ENCODE data around the gene CANX. TPM values are rescaled to one million over a fixed set of nuclear protein-coding genes. Genes with fewer than 3 reads are reported as not detected.
A peak's percentile ranks its signal among the peaks of the same experiment; 100 is the strongest.

Gene CANX
- polyA plus RNA-seq, 6 donors from 2014 or later = 170 to 216 (median 197) TPM

GRCh38 chr5:179724163-179724562 is 25.4 kb downstream of the CANX start:
- ATAC-seq (ENCODE audit: low read depth in 2 of 2) = no peak
- DNase-seq = no peak
- H3K27ac Mint-ChIP-seq = peak overlapping the region in 2 of 6 donors; percentile 3 to 80

GRCh38 chr5:179727106-179727505 is 28.3 kb downstream of the CANX start:
- DNase-seq (no peak), ATAC-seq (ENCODE audit: low read depth in 2 of 2) (no peak)
- Mint-ChIP-seq H3K36me3 (peaks cover 34 to 35% of the 10 kb centered on the region in 2 donors), H3K4me3 (no peak overlapping the region), H3K27me3 (no peaks in the 10 kb centered on the region), H3K27ac (peak overlapping the region in 4 of 6 donors; percentile 36 to 93 (median 62)), H3K4me1 (peaks cover 0 to 7% (median 0%) of the 10 kb centered on the region in 3 donors), H3K9me3 (no peaks in the 10 kb centered on the region)

More at GRCh38 chr5:179724163-179724562, 25.4 kb downstream of the CANX start:
- no peaks in the 10 kb centered on the region for H3K4me1 Mint-ChIP-seq
- no peak overlapping the region for H3K4me3 Mint-ChIP-seq
- no peaks in the 10 kb centered on the region for H3K27me3 Mint-ChIP-seq
- H3K36me3 Mint-ChIP-seq = peaks cover 35 to 36% of the 10 kb centered on the region in 2 donors
- H3K9me3 Mint-ChIP-seq = no peaks in the 10 kb centered on the region

- H3K4me1 Mint-ChIP-seq = peaks cover 5 to 22% (median 11%) of the 10 kb centered on the region in 3 donors
- no peaks in the 10 kb centered on the region for H3K9me3 Mint-ChIP-seq
- peak overlapping the region in 3 of 6 donors; percentile 7 to 63 (median 62) for H3K27ac Mint-ChIP-seq
- no peak for ATAC-seq (ENCODE audit: low read depth in 2 of 2)
- DNase-seq = no peak
- no peak overlapping the region for H3K4me3 Mint-ChIP-seq
- H3K36me3 Mint-ChIP-seq = peaks cover 17 to 20% of the 10 kb centered on the region in 2 donors
- no peaks in the 10 kb centered on the region for H3K27me3 Mint-ChIP-seq
These were observed 30.5 kb downstream of the CANX start for GRCh38 chr5:179729303-179729702.

- no peak for ATAC-seq (ENCODE audit: low read depth in 2 of 2)
- H3K9me3 Mint-ChIP-seq = no peaks in the 10 kb centered on the region
- H3K27me3 Mint-ChIP-seq = no peaks in the 10 kb centered on the region
These were observed 31.0 kb downstream of the CANX start for GRCh38 chr5:179729727-179730126.

GRCh38 chr5:179730356-179730755 is 31.6 kb downstream of the CANX start:
- peak overlapping the region in 1 of 8 donors; percentile 35 for H3K4me3 Mint-ChIP-seq

More at GRCh38 chr5:179729727-179730126, 31.0 kb downstream of the CANX start:
- H3K4me3 Mint-ChIP-seq = peak overlapping the region in 1 of 8 donors; percentile 35
- H3K27ac Mint-ChIP-seq = peak overlapping the region in 3 of 6 donors; percentile 7 to 65 (median 62)
- peaks cover 16 to 17% of the 10 kb centered on the region in 2 donors for H3K36me3 Mint-ChIP-seq
- no peak for DNase-seq
- H3K4me1 Mint-ChIP-seq = peaks cover 10 to 27% (median 15%) of the 10 kb centered on the region in 3 donors

GRCh38 chr5:179730852-179731251 is 32.1 kb downstream of the CANX start:
- Mint-ChIP-seq H3K4me3 (no peak overlapping the region), H3K36me3 (peaks cover 14 to 17% of the 10 kb centered on the region in 2 donors)

More at GRCh38 chr5:179730356-179730755, 31.6 kb downstream of the CANX start:
- ATAC-seq (ENCODE audit: low read depth in 2 of 2) (no peak), DNase-seq (no peak)
- Mint-ChIP-seq H3K36me3 (peaks cover 14 to 17% of the 10 kb centered on the region in 2 donors), H3K27me3 (no peaks in the 10 kb centered on the region), H3K4me1 (peaks cover 10 to 29% (median 17%) of the 10 kb centered on the region in 3 donors), H3K27ac (peak overlapping the region in 1 of 6 donors; percentile 17), H3K9me3 (no peaks in the 10 kb centered on the region)

GRCh38 chr5:179731791-179732411 is 33.1 kb downstream of the CANX start:
- Mint-ChIP-seq H3K9me3 (no peaks in the 10 kb centered on the region), H3K27me3 (no peaks in the 10 kb centered on the region), H3K4me3 (peak overlapping the region; percentile 80 to 94 (median 88)), H3K27ac (peak overlapping the region; percentile 39 to 96 (median 93)), H3K36me3 (peaks cover 7 to 13% of the 10 kb centered on the region in 2 donors), H3K4me1 (peaks cover 13 to 36% (median 18%) of the 10 kb centered on the region in 3 donors)
- ATAC-seq (ENCODE audit: low read depth in 2 of 2) (peak; percentile 0 to 1), DNase-seq (no peak)

More at GRCh38 chr5:179730852-179731251, 32.1 kb downstream of the CANX start:
- H3K27ac Mint-ChIP-seq = peak overlapping the region in 5 of 6 donors; percentile 26 to 91 (median 38)
- no peaks in the 10 kb centered on the region for H3K9me3 Mint-ChIP-seq
- H3K4me1 Mint-ChIP-seq = peaks cover 10 to 31% (median 17%) of the 10 kb centered on the region in 3 donors
- H3K27me3 Mint-ChIP-seq = no peaks in the 10 kb centered on the region
- DNase-seq (no peak), ATAC-seq (ENCODE audit: low read depth in 2 of 2) (no peak)

GRCh38 chr5:179732412-179732917 is 33.7 kb downstream of the CANX start, which contains the start of gene MAML1:
Gene MAML1, plus strand, starts transcription at chr5:179732822. Its CDS starts 291 bp downstream, at chr5:179733113.
- DNase-seq (peak; percentile 99), ATAC-seq (ENCODE audit: low read depth in 2 of 2) (peak; percentile 93 to 94)
- Mint-ChIP-seq H3K27me3 (no peaks in the 10 kb centered on the region), H3K9me3 (no peaks in the 10 kb centered on the region), H3K36me3 (peaks cover 2 to 7% of the 10 kb centered on the region in 2 donors), H3K27ac (peak within 1 kb of the TSS; percentile 74 to 96 (median 95)), H3K4me1 (peaks cover 17 to 41% (median 23%) of the 10 kb centered on the region in 3 donors), H3K4me3 (peak within 1 kb of the TSS; percentile 80 to 96 (median 92))

GRCh38 chr5:179732918-179733771 is 34.4 kb downstream of the CANX start:
- DNase-seq = no peak
- Mint-ChIP-seq H3K27me3 (no peaks in the 10 kb centered on the region), H3K27ac (peak overlapping the region; percentile 74 to 96 (median 95)), H3K4me1 (peaks cover 20 to 48% (median 29%) of the 10 kb centered on the region in 3 donors), H3K9me3 (no peaks in the 10 kb centered on the region), H3K4me3 (peak overlapping the region; percentile 80 to 96 (median 92)), H3K36me3 (peaks cover 0 to under 1% of the 10 kb centered on the region in 2 donors)
- peak; percentile 29 to 37 for ATAC-seq (ENCODE audit: low read depth in 2 of 2)

- Mint-ChIP-seq H3K36me3 (no peaks in the 10 kb centered on the region), H3K27ac (peak overlapping the region; percentile 74 to 96 (median 92)), H3K27me3 (no peaks in the 10 kb centered on the region), H3K9me3 (no peaks in the 10 kb centered on the region), H3K4me1 (peaks cover 26 to 54% (median 35%) of the 10 kb centered on the region in 3 donors), H3K4me3 (peak overlapping the region; percentile 80 to 96 (median 92))
- DNase-seq (no peak), ATAC-seq (ENCODE audit: low read depth in 2 of 2) (no peak)
These were observed 35.0 kb downstream of the CANX start for GRCh38 chr5:179733772-179734126.

GRCh38 chr5:179734536-179735164 is 35.9 kb downstream of the CANX start:
- no peaks in the 10 kb centered on the region for H3K9me3 Mint-ChIP-seq
- ATAC-seq (ENCODE audit: low read depth in 2 of 2) (no peak), DNase-seq (no peak)
- H3K4me3 Mint-ChIP-seq = peak overlapping the region; percentile 80 to 96 (median 86)
- H3K27ac Mint-ChIP-seq = peak overlapping the region; percentile 12 to 91 (median 52)
- peaks cover 0 to 4% of the 10 kb centered on the region in 2 donors for H3K36me3 Mint-ChIP-seq
- H3K27me3 Mint-ChIP-seq = no peaks in the 10 kb centered on the region
- peaks cover 33 to 62% (median 42%) of the 10 kb centered on the region in 3 donors for H3K4me1 Mint-ChIP-seq

- peaks cover 46 to 57% (median 53%) of the 10 kb centered on the region in 3 donors for H3K4me1 Mint-ChIP-seq
- H3K9me3 Mint-ChIP-seq = no peaks in the 10 kb centered on the region
- peak overlapping the region in 1 of 8 donors; percentile 67 for H3K4me3 Mint-ChIP-seq
- H3K36me3 Mint-ChIP-seq = peaks cover 0 to 4% of the 10 kb centered on the region in 2 donors
- H3K27me3 Mint-ChIP-seq = no peaks in the 10 kb centered on the region
- peak overlapping the region in 4 of 6 donors; percentile 14 to 95 (median 68) for H3K27ac Mint-ChIP-seq
- no peak for ATAC-seq (ENCODE audit: low read depth in 2 of 2)
- DNase-seq = no peak
These were observed 40.0 kb downstream of the CANX start for GRCh38 chr5:179738742-179739141.
